Mammary epithelial cell (primary cell): ENCODE data around the gene TBL1X.

Source experiments
- CTCF ChIP-seq, 2 donors: IDR thresholded peaks in 1 of 2; conservative IDR thresholded peaks in 1 of 2; 2 replicates each; pipeline ENCODE4 v1.5.1; 2011 to 2012; ENCODE audit warnings: inconsistent platforms in 2 of 2, low read length in 2 of 2, mild to moderate bottlenecking in 2 of 2, control low read depth in 1 of 2, low read depth in 1 of 2; ENCODE audit not compliant: insufficient read depth in 1 of 2; ENCODE audit errors: extremely low read depth in 1 of 2
- EZH2 ChIP-seq: IDR thresholded peaks from 2 replicates; pipeline ENCODE4 v1.6.1; 2012; ENCODE audit warnings: low read length, inconsistent platforms, borderline replicate concordance

- TF ChIP-seq CTCF (conservative IDR thresholded peaks at IDR 0.05 in 1 of 2, IDR thresholded peaks at IDR 0.05 in 1 of 2; ENCODE audit: extremely low read depth in 1 of 2, insufficient read depth in 1 of 2, low read depth in 1 of 2, low read length in 2 of 2) (no peak), EZH2 (no peak)
Measured at GRCh38 chrX:9577555-9577954, 112.7 kb downstream of the TBL1X start.
